Measurements from ENCODE around the gene NFIC.

- TF ChIP-seq POLR2AphosphoS5 (IDR thresholded peaks at IDR 0.05; ENCODE audit: borderline replicate concordance, low read depth, low read length) (no peak), EZH2 (IDR thresholded peaks at IDR 0.05) (no peak)
These were observed 151.9 kb downstream of the NFIC start for GRCh38 chr19:3518255-3518654.

Measured in SK-N-MC (cell line).